ENCODE data around the gene SYT14. TPM values are rescaled to one million over a fixed set of nuclear protein-coding genes. Genes with fewer than 3 reads are reported as not detected.
"Not testable (repeated sequence)": the region's sequence is repeated elsewhere in the genome, so short reads cannot be mapped to it uniquely, and the experiment has no call there.

SYT14 gene
- total and polyA plus RNA-seq, 3 experiments from 2014 or later: not detected

GRCh38 chr1:210085359-210085758 lies 147.3 kb downstream of the SYT14 start:
- H3K4me1 ChIP-seq (ENCODE audit: insufficient read depth, low read length): no peaks in the 10 kb centered on the region
- no peaks in the 10 kb centered on the region for H3K27me3 ChIP-seq (ENCODE audit: insufficient read depth, low read length, poor library complexity, severe bottlenecking)
- no peaks in the 10 kb centered on the region for H3K4me1 Mint-ChIP-seq
- H3K4me3 Mint-ChIP-seq: no peak overlapping the region
- ChIA-PET POLR2A (no interaction called here), CTCF (no interaction called here)
- H3K9me3 ChIP-seq (ENCODE audit: low read length): no peaks in the 10 kb centered on the region
- peaks cover 4 to 9% of the 10 kb centered on the region in 2 donors for H3K27me3 Mint-ChIP-seq
- DNase-seq: no peak
- H3K36me3 Mint-ChIP-seq: no peaks in the 10 kb centered on the region
- H3K9me3 Mint-ChIP-seq: peaks cover 0 to 8% (median 3%) of the 10 kb centered on the region in 5 donors
- no peak overlapping the region for H3K27ac ChIP-seq (ENCODE audit: low read depth, low read length)
- H3K27ac Mint-ChIP-seq: no peak overlapping the region
- H3K4me3 ChIP-seq (ENCODE audit: low read length): no peak overlapping the region
- no peaks in the 10 kb centered on the region for H3K36me3 ChIP-seq (ENCODE audit: insufficient read depth, low read length)

- Histone ChIP-seq H3K4me3 (ENCODE audit: low read length) (no peak overlapping the region), H3K4me1 (ENCODE audit: insufficient read depth, low read length) (no peaks in the 10 kb centered on the region), H3K27ac (ENCODE audit: low read depth, low read length) (no peak overlapping the region), H3K27me3 (ENCODE audit: insufficient read depth, low read length, poor library complexity, severe bottlenecking) (no peaks in the 10 kb centered on the region), H3K36me3 (ENCODE audit: insufficient read depth, low read length) (no peaks in the 10 kb centered on the region), H3K9me3 (ENCODE audit: low read length) (no peaks in the 10 kb centered on the region)
- ChIA-PET CTCF (no interaction called here), POLR2A (no interaction called here)
- Mint-ChIP-seq H3K4me1 (no peaks in the 10 kb centered on the region), H3K27me3 (peaks cover 4 to 9% of the 10 kb centered on the region in 2 donors), H3K27ac (no peak overlapping the region), H3K4me3 (no peak overlapping the region), H3K36me3 (no peaks in the 10 kb centered on the region), H3K9me3 (peaks cover 0 to 8% (median 3%) of the 10 kb centered on the region in 5 donors)
- DNase-seq: no peak
Observed at GRCh38 chr1:210087058-210087457, 149.0 kb downstream of the SYT14 start.

DNA sequence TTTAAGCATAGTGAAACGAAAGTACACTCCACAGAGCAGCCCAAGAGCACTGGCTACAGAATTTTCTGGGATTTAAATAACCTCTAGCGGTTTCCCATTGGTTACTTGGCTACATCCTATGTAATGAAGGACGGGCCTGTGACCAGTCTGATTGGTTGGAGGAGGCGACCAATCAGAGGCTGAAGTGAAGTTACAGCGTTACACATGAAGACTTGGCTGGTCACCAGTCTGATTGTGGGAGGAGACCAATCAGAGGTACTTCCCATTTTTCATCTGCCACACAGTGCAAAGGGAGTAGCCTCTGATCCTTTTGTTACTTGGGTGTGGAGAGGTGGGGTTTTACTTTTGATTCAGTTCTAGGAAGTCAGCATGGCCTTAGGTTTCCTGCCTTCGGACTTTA lies 151.8 kb downstream of the SYT14 start:
- POLR2A ChIA-PET: no interaction called here
- no peak overlapping the region for H3K4me3 Mint-ChIP-seq
- no peaks in the 10 kb centered on the region for H3K4me1 ChIP-seq (ENCODE audit: insufficient read depth, low read length)
- H3K27ac ChIP-seq (ENCODE audit: low read depth, low read length): no peak overlapping the region
- H3K4me3 ChIP-seq (ENCODE audit: low read length): no peak overlapping the region
- CTCF ChIA-PET: no interaction called here
- no peak for DNase-seq
- H3K36me3 ChIP-seq (ENCODE audit: insufficient read depth, low read length): no peaks in the 10 kb centered on the region
- peaks cover 0 to 8% (median 3%) of the 10 kb centered on the region in 5 donors for H3K9me3 Mint-ChIP-seq
- H3K27ac Mint-ChIP-seq: no peak overlapping the region
- H3K27me3 ChIP-seq (ENCODE audit: insufficient read depth, low read length, poor library complexity, severe bottlenecking): no peaks in the 10 kb centered on the region
- H3K9me3 ChIP-seq (ENCODE audit: low read length): no peaks in the 10 kb centered on the region
- H3K36me3 Mint-ChIP-seq: no peaks in the 10 kb centered on the region
- peaks cover 10 to 18% of the 10 kb centered on the region in 2 donors for H3K27me3 Mint-ChIP-seq
- no peaks in the 10 kb centered on the region for H3K4me1 Mint-ChIP-seq

DNA sequence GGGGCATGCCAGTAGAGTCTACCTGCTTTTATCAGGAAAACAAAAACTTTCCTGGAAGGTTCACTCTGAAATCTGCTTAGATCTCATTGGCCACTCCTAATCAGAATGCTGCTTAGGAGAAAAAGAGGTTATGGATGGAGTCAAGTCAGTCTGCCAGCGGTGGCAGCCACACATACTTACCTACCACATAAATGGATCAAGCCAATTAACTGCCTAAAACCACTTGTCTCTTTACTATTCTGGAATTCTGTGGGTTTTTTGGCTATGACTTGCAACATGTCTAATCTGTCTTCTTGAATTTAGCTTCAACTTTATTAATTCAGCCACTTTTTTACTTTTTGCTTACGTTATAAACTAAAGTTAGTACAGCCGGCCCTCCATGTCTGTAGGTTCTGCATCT lies 154.3 kb downstream of the SYT14 start:
- Mint-ChIP-seq H3K36me3 (no peaks in the 10 kb centered on the region), H3K27ac (no peak overlapping the region), H3K4me3 (no peak overlapping the region), H3K4me1 (no peaks in the 10 kb centered on the region), H3K27me3 (peaks cover 9 to 18% of the 10 kb centered on the region in 2 donors), H3K9me3 (peaks cover 0 to 7% (median 3%) of the 10 kb centered on the region in 5 donors)
- ChIA-PET CTCF (no interaction called here), POLR2A (no interaction called here)
- H3K27me3 ChIP-seq (ENCODE audit: insufficient read depth, low read length, poor library complexity, severe bottlenecking): no peaks in the 10 kb centered on the region
- no peak overlapping the region for H3K4me3 ChIP-seq (ENCODE audit: low read length)
- no peaks in the 10 kb centered on the region for H3K36me3 ChIP-seq (ENCODE audit: insufficient read depth, low read length)
- no peaks in the 10 kb centered on the region for H3K9me3 ChIP-seq (ENCODE audit: low read length)
- DNase-seq: no peak
- no peaks in the 10 kb centered on the region for H3K4me1 ChIP-seq (ENCODE audit: insufficient read depth, low read length)
- no peak overlapping the region for H3K27ac ChIP-seq (ENCODE audit: low read depth, low read length)

- DNase-seq: no peak
- ChIA-PET POLR2A (no interaction called here), CTCF (no interaction called here)
- H3K4me3 Mint-ChIP-seq: no peak overlapping the region
- no peaks in the 10 kb centered on the region for H3K27me3 ChIP-seq (ENCODE audit: insufficient read depth, low read length, poor library complexity, severe bottlenecking)
- H3K4me1 ChIP-seq (ENCODE audit: insufficient read depth, low read length): no peaks in the 10 kb centered on the region
- H3K4me3 ChIP-seq (ENCODE audit: low read length): no peak overlapping the region
- H3K4me1 Mint-ChIP-seq: no peaks in the 10 kb centered on the region
- H3K9me3 ChIP-seq (ENCODE audit: low read length): no peaks in the 10 kb centered on the region
- no peaks in the 10 kb centered on the region for H3K36me3 ChIP-seq (ENCODE audit: insufficient read depth, low read length)
- H3K27me3 Mint-ChIP-seq: peaks cover 8 to 21% of the 10 kb centered on the region in 2 donors
- H3K27ac ChIP-seq (ENCODE audit: low read depth, low read length): no peak overlapping the region
- H3K36me3 Mint-ChIP-seq: no peaks in the 10 kb centered on the region
- peaks cover 0 to 6% (median 3%) of the 10 kb centered on the region in 5 donors for H3K9me3 Mint-ChIP-seq
- no peak overlapping the region for H3K27ac Mint-ChIP-seq
Observed at GRCh38 chr1:210093461-210093860, 155.4 kb downstream of the SYT14 start.

GRCh38 chr1:210098356-210098755 lies 160.3 kb downstream of the SYT14 start:
- no peak overlapping the region for H3K27ac Mint-ChIP-seq
- H3K4me1 ChIP-seq (ENCODE audit: insufficient read depth, low read length): no peaks in the 10 kb centered on the region
- CTCF ChIA-PET: no interaction called here
- H3K27ac ChIP-seq (ENCODE audit: low read depth, low read length): no peak overlapping the region
- POLR2A ChIA-PET: no interaction called here
- H3K9me3 ChIP-seq (ENCODE audit: low read length): no peaks in the 10 kb centered on the region
- no peaks in the 10 kb centered on the region for H3K36me3 Mint-ChIP-seq
- H3K36me3 ChIP-seq (ENCODE audit: insufficient read depth, low read length): no peaks in the 10 kb centered on the region
- peaks cover 9 to 13% of the 10 kb centered on the region in 2 donors for H3K27me3 Mint-ChIP-seq
- H3K27me3 ChIP-seq (ENCODE audit: insufficient read depth, low read length, poor library complexity, severe bottlenecking): no peaks in the 10 kb centered on the region
- no peak overlapping the region for H3K4me3 ChIP-seq (ENCODE audit: low read length)
- H3K4me1 Mint-ChIP-seq: no peaks in the 10 kb centered on the region
- no peak overlapping the region for H3K4me3 Mint-ChIP-seq
- no peak for DNase-seq
- H3K9me3 Mint-ChIP-seq: no peaks in the 10 kb centered on the region

DNA sequence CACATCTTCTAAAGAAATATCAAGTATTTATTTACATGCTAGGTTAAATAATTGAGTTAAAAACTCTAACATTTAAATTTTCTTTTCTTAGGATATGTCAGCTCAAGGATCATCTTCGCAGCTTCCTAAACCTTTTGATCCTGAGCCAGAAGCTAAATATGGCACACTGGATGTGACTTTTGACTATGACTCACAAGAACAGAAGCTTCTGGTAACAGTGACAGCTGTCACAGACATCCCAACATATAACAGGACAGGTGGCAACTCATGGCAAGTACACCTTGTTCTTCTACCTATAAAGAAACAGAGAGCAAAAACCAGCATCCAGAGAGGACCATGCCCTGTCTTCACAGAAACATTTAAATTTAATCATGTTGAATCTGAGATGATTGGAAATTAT lies 161.9 kb downstream of the SYT14 start:
- ChIA-PET CTCF (no interaction called here), POLR2A (no interaction called here)
- no peak for DNase-seq
- no peaks in the 10 kb centered on the region for H3K4me1 ChIP-seq (ENCODE audit: insufficient read depth, low read length)
- Mint-ChIP-seq H3K4me3 (no peak overlapping the region), H3K27me3 (peaks cover 6 to 9% of the 10 kb centered on the region in 2 donors), H3K9me3 (no peaks in the 10 kb centered on the region), H3K36me3 (no peaks in the 10 kb centered on the region), H3K4me1 (no peaks in the 10 kb centered on the region), H3K27ac (no peak overlapping the region)
- no peak overlapping the region for H3K27ac ChIP-seq (ENCODE audit: low read depth, low read length)
- H3K27me3 ChIP-seq (ENCODE audit: insufficient read depth, low read length, poor library complexity, severe bottlenecking): no peaks in the 10 kb centered on the region
- H3K9me3 ChIP-seq (ENCODE audit: low read length): no peaks in the 10 kb centered on the region
- H3K4me3 ChIP-seq (ENCODE audit: low read length): no peak overlapping the region
- no peaks in the 10 kb centered on the region for H3K36me3 ChIP-seq (ENCODE audit: insufficient read depth, low read length)

GRCh38 chr1:210104103-210104502 lies 166.1 kb downstream of the SYT14 start:
- Histone ChIP-seq H3K4me1 (ENCODE audit: insufficient read depth, low read length) (no peaks in the 10 kb centered on the region), H3K27ac (ENCODE audit: low read depth, low read length) (no peak overlapping the region), H3K36me3 (ENCODE audit: insufficient read depth, low read length) (no peaks in the 10 kb centered on the region), H3K9me3 (ENCODE audit: low read length) (no peaks in the 10 kb centered on the region), H3K27me3 (ENCODE audit: insufficient read depth, low read length, poor library complexity, severe bottlenecking) (no peaks in the 10 kb centered on the region), H3K4me3 (ENCODE audit: low read length) (no peak overlapping the region)
- no peaks in the 10 kb centered on the region for H3K4me1 Mint-ChIP-seq
- no peak overlapping the region for H3K4me3 Mint-ChIP-seq
- ChIA-PET POLR2A (no interaction called here), CTCF (no interaction called here)
- no peaks in the 10 kb centered on the region for H3K36me3 Mint-ChIP-seq
- peaks cover 4 to 7% of the 10 kb centered on the region in 2 donors for H3K27me3 Mint-ChIP-seq
- H3K9me3 Mint-ChIP-seq: peaks cover 0 to 3% (median 0%) of the 10 kb centered on the region in 5 donors
- no peak overlapping the region for H3K27ac Mint-ChIP-seq
- no peak for DNase-seq

DNA sequence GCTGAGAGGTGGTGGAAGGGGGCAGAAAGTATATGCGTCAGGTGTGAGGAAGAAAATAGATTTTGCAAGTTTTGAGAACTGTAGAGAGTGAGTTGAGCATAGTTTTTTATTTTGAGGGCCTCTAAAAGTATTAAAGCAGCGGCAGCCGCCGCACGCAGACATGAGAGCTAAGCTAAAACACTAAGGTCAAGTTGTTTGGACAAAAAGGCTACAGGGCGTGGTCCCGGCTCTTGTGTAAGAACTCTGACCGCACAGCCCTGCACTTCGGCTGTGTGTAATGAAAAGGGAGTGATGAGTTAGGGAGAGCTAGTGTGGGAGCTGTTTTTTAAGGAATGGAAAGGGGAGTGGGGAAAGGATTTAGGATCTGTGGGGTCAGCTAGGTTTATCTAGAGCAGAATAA lies 174.9 kb downstream of the SYT14 start:
- H3K27ac Mint-ChIP-seq; CTCF ChIA-PET; H3K4me3 Mint-ChIP-seq; H3K4me1 ChIP-seq (ENCODE audit: insufficient read depth, low read length); H3K36me3 ChIP-seq (ENCODE audit: insufficient read depth, low read length); POLR2A ChIA-PET; H3K4me3 ChIP-seq (ENCODE audit: low read length); H3K4me1 Mint-ChIP-seq; H3K27me3 Mint-ChIP-seq; H3K27me3 ChIP-seq (ENCODE audit: insufficient read depth, low read length, poor library complexity, severe bottlenecking); H3K27ac ChIP-seq (ENCODE audit: low read depth, low read length); H3K36me3 Mint-ChIP-seq; H3K9me3 Mint-ChIP-seq; DNase-seq; H3K9me3 ChIP-seq (ENCODE audit: low read length): not testable (repeated sequence)

Data from CD8-positive, alpha-beta memory T cell (primary cell).